ENCODE results near the gene ERGIC1. TPM values are rescaled to one million over a fixed set of nuclear protein-coding genes. Genes with fewer than 3 reads are reported as not detected.
A peak's percentile ranks its signal among the peaks of the same experiment; 100 is the strongest.

The ERGIC1 gene
- total and polyA plus RNA-seq, 12 donors, result 71.9 to 450 (median 248) TPM

DNA sequence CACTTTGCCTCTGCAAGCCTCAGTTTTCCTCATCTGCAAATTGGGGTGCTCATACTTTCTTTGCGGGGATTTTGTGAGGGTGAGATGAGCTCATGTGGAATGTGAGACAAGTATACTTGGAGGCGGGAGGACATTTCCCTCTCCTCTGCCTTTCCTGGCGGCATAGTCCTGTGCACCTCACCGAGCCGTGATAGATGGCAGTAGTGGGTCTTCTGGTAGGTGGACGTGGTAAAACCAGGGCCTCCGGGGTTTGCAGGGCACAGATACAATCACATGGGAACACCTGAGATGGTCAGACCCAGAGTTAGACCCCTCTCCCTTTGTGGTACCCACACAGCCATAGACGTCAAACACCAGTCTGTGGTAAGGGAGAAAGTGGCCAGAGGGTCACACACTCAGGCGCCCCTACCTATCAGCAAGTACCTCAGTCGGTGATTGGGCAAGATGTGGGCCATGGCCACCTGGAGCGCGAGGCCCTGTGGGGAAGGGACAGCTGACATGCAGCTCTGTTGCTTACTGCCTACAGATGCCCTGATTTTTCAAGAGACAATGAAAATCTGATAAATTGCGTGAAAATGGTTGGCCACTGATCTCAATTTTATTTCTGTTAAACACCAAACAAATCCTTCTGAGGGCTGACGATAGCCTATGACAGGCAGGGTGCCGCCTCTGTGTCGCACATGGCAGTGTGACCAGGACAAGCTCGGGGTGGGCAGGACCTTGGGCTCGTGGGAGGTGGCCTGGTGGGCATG, 9.9 kb downstream of the ERGIC1 start:
- DNase-seq, result peak in 3 of 7 donors; percentile 53 to 66 (median 60)
- Histone ChIP-seq H3K4me1 (replicated peaks in 1 of 2) (peaks cover 47 to 72% of the 10 kb centered on the region in 2 donors), H3K27ac (peak overlapping the region in 3 of 5 donors; percentile 54 to 77 (median 68))

DNA sequence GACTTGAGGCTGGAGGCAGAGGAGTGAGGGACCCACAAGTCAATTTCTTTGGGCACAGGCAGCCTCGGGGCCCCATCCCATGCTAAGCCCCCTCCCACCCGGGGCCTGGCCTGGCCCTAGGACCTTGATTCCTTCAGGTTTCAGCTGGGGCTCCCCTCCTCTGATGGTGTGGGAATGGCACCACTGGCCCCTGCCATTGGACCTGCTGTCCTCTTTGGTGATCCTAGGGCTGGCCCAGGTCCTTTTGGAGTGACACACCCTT, 10.5 kb downstream of the ERGIC1 start:
- no peak for TF ChIP-seq POLR2A (IDR thresholded peaks at IDR 0.05)
- TF ChIP-seq, protein P1, sequence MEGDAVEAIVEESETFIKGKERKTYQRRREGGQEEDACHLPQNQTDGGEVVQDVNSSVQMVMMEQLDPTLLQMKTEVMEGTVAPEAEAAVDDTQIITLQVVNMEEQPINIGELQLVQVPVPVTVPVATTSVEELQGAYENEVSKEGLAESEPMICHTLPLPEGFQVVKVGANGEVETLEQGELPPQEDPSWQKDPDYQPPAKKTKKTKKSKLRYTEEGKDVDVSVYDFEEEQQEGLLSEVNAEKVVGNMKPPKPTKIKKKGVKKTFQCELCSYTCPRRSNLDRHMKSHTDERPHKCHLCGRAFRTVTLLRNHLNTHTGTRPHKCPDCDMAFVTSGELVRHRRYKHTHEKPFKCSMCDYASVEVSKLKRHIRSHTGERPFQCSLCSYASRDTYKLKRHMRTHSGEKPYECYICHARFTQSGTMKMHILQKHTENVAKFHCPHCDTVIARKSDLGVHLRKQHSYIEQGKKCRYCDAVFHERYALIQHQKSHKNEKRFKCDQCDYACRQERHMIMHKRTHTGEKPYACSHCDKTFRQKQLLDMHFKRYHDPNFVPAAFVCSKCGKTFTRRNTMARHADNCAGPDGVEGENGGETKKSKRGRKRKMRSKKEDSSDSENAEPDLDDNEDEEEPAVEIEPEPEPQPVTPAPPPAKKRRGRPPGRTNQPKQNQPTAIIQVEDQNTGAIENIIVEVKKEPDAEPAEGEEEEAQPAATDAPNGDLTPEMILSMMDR (IDR thresholded peaks at IDR 0.05), result no peak
- peak in 1 of 7 donors; percentile 22 for DNase-seq
- 54 to 79% methylated on average over 2 of the region's 2 CpGs; no CpG with 5 or more reads in 2 of the 4 donors for WGBS, 4 donors
- Histone ChIP-seq H3K36me3 (replicated peaks in 1 of 2) (no peaks in the 10 kb centered on the region), H3K27me3 (no peaks in the 10 kb centered on the region), H3K4me1 (replicated peaks in 1 of 2) (peaks cover 45 to 74% of the 10 kb centered on the region in 2 donors), H3K4me3 (no peak overlapping the region), H3K9me3 (replicated peaks in 1 of 3) (no peaks in the 10 kb centered on the region), H3K27ac (peak overlapping the region in 3 of 5 donors; percentile 54 to 77 (median 68))
- intact Hi-C loops (cut with DNase I), result no loop called here

More for the DNA sequence above, 9.9 kb downstream of the ERGIC1 start:
- Histone ChIP-seq H3K27me3 (no peaks in the 10 kb centered on the region), H3K9me3 (replicated peaks in 1 of 3) (no peaks in the 10 kb centered on the region), H3K4me3 (no peak overlapping the region), H3K36me3 (replicated peaks in 1 of 2) (no peaks in the 10 kb centered on the region)
- 48 to 64% (median 58%) methylated on average over 18 of the region's 18 CpGs for WGBS, 4 donors
- intact Hi-C loops (cut with DNase I), result no loop called here
- TF ChIP-seq, protein P1 (IDR thresholded peaks at IDR 0.05), result no peak
- TF ChIP-seq POLR2A (IDR thresholded peaks at IDR 0.05), result no peak

DNA sequence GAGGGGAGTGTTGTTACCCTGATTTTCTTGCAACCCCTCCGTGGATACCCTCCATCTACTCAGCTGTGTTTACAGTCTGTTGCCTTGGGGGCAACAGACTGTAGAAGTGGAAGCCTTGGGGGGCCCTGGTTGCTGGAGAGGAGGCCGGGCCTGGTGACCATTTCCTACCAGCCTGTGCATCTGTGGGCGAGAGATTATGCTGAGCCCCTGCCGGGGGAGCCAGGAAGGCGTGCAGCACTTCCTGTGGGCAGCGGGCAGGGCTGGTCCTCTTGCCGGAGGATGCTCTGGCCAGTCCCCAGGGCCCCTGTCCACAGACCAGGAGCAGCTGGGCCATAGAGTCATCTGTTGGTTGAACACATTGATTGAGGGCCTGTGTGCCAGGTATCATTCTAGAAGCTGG, 11.1 kb downstream of the ERGIC1 start:
- intact Hi-C loops (cut with DNase I), result no loop called here
- Histone ChIP-seq H3K36me3 (replicated peaks in 1 of 2) (no peaks in the 10 kb centered on the region), H3K4me3 (no peak overlapping the region), H3K27me3 (no peaks in the 10 kb centered on the region), H3K27ac (peak overlapping the region in 1 of 5 donors; percentile 54), H3K9me3 (replicated peaks in 1 of 3) (no peaks in the 10 kb centered on the region), H3K4me1 (replicated peaks in 1 of 2) (peaks cover 38 to 73% of the 10 kb centered on the region in 2 donors)
- peak in 2 of 7 donors; percentile 6 to 30 for DNase-seq
- no peak for TF ChIP-seq POLR2A (IDR thresholded peaks at IDR 0.05)
- TF ChIP-seq, protein P1 (IDR thresholded peaks at IDR 0.05), result no peak
- WGBS, 4 donors, result 75 to 91% (median 80%) methylated on average over 4 to 7 of the region's 7 CpGs

DNA sequence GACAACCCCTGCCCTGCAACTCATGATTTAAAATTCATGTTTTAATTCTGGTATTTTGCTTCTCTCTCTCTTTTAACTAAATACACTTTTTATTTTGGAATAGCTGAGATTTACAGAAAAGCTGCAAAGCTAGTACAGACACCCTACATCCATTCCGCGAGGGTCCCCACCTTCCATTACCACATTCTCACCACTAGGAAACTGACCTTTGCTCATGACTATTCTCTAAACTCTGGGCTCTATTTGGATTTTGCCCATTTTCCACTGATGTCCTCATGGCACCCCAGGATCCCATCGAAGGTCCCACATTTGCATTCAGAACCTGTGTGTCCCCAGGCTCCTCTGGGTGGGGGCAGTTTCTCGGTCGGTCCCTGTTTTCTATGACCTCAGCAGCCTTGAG, 11.5 kb downstream of the ERGIC1 start:
- 77 to 97% (median 85%) methylated on average over 2 to 5 of the region's 5 CpGs for WGBS, 4 donors
- intact Hi-C loops (cut with DNase I), result no loop called here
- peaks cover 34 to 73% of the 10 kb centered on the region in 2 donors for H3K4me1 ChIP-seq (replicated peaks in 1 of 2)
- H3K27ac ChIP-seq, result peak overlapping the region in 3 of 5 donors; percentile 47 to 62 (median 54)
- TF ChIP-seq, protein P1 (IDR thresholded peaks at IDR 0.05), result peak in 1 of 6 experiments; percentile 18
- no peak for TF ChIP-seq POLR2A (IDR thresholded peaks at IDR 0.05)
- H3K36me3 ChIP-seq (replicated peaks in 1 of 2), result no peaks in the 10 kb centered on the region
- no peaks in the 10 kb centered on the region for H3K9me3 ChIP-seq (replicated peaks in 1 of 3)
- DNase-seq, result peak in 1 of 7 donors; percentile 5
- no peak overlapping the region for H3K4me3 ChIP-seq
- H3K27me3 ChIP-seq, result no peaks in the 10 kb centered on the region

Data from adrenal gland (tissue), 12 donors.